HG02623 (cell line): Measurements from ENCODE around the gene PGA3.
"Not testable (repeated sequence)": the region's sequence is repeated elsewhere in the genome, so short reads cannot be mapped to it uniquely, and the experiment has no call there.

Experiments used
- ATAC-seq: cut with Tn5 transposase; IDR thresholded peaks from one replicate; pipeline ENCODE4 v1.9.1; 2021; ENCODE audit warnings: moderate library complexity; ENCODE audit not compliant: unreplicated experiment

The PGA3 gene

GRCh38 chr11:61170566-61170965, 32.7 kb upstream of the PGA3 start:
- no peak for ATAC-seq

- no peak for ATAC-seq
Measured at GRCh38 chr11:61171907-61172306, 31.4 kb upstream of the PGA3 start.

GRCh38 chr11:61172356-61172755, 31.0 kb upstream of the PGA3 start:
- no peak for ATAC-seq

- no peak for ATAC-seq
Measured at GRCh38 chr11:61172888-61173287, 30.4 kb upstream of the PGA3 start.

GRCh38 chr11:61173456-61173855, 29.9 kb upstream of the PGA3 start:
- ATAC-seq: no peak

- no peak for ATAC-seq
Measured at GRCh38 chr11:61174273-61174672, 29.0 kb upstream of the PGA3 start.

DNA sequence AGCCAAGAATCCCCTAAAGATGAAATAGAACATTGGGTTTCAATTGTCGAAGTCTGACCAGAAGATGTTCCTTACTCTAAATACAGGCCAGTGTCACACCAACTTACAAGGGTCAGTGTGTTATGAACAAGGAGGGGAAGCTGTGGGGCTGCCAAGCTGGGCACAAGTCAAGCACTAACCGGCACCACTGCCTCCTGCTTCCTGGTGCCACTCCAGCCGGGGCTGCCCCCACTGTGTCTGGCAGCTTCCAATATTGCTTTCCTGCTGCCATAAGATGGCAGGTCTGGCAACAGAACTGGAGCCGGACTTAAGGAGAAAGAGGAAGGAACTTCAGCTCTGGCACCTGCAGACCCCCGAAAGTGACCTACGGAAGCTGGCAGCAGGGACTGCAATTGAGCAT, 28.4 kb upstream of the PGA3 start:
- ATAC-seq: no peak

GRCh38 chr11:61176446-61176845, 26.9 kb upstream of the PGA3 start:
- ATAC-seq: no peak

- ATAC-seq: not testable (repeated sequence)
Measured at GRCh38 chr11:61180205-61180604, 23.1 kb upstream of the PGA3 start.

DNA sequence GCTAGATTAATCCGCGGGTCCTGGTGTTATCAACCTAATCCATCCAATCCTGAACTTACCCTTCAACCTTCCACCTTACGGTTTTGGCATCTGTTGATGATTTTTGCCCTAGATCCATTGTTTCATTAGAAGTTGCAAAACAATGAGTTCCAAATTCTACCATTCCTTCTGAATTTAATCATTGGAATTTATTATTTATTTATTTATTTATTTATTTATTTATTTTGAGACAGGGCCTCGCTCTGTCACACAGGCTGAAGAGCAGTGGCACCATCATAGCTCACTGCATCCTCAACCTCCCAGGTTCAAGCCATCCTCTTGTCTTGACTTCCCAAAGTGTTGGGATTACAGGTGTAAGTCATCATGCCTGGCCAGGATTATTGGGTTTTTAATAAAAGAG, 21.8 kb upstream of the PGA3 start:
- ATAC-seq: no peak

DNA sequence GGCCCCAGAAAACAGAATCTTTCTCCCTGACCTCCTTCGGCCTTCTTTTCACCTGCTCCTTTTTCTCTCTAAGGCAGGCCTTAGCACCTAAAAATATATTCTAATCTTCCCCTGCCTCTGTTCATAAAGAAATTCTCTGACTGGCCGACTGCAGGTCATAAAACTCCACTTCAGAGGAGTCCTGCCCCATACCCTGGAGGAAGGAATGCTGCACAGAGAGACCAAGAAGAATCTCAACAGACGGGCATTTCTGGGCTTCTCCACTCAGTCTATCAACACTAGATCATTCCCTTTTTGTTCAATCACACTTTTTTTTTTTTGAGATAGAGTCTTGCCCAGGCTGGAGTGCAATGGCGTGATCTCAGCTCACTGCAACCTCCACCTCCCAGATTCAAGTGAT, 19.7 kb upstream of the PGA3 start:
- ATAC-seq: no peak

GRCh38 chr11:61186504-61186903, 16.8 kb upstream of the PGA3 start:
- no peak for ATAC-seq

GRCh38 chr11:61187505-61188130, 15.7 kb upstream of the PGA3 start:
- ATAC-seq: no peak

DNA sequence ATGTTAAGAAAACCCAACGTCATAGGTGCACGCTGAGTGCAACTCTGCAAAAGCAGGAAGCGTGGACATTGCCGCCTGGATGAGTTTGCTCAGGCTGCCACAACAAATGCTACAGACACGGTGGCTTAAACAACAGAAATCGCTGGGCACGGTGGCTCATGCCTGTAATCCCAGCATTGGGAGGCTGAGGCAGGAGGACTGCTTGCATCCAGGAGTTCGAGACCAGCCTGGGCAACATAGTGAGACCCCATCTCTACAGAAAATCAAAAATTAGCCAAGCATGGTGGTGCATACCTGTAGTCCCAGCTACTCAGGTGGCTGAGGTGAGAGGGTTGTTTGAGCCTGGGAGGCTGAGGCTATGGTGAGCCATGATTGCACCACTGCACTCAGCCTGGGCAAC, 13.4 kb upstream of the PGA3 start:
- ATAC-seq: no peak

DNA sequence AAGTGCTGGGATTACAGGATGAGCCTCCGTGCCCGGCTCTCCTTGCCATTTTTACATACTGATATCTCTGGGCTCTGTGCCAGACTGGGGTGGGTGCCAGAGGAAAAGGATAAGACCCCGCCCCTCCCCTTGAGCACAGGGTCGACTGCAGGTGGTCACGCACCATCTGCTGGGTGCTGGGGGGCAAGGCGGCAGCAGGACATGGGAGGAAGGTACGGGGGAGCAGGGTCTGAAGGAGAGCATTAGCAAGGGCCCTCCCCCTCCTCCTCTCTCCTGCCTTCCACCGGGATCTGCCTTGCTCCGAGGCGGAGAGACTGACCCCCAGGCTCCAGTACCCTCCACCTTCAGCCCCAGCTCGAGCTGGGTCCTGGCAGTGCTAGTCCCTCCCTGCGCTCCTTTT, 9.7 kb upstream of the PGA3 start:
- no peak for ATAC-seq

- no peak for ATAC-seq
Measured at GRCh38 chr11:61194169-61194671, 9.1 kb upstream of the PGA3 start.

- no peak for ATAC-seq
Measured at GRCh38 chr11:61194981-61195695, 8.2 kb upstream of the PGA3 start.

DNA sequence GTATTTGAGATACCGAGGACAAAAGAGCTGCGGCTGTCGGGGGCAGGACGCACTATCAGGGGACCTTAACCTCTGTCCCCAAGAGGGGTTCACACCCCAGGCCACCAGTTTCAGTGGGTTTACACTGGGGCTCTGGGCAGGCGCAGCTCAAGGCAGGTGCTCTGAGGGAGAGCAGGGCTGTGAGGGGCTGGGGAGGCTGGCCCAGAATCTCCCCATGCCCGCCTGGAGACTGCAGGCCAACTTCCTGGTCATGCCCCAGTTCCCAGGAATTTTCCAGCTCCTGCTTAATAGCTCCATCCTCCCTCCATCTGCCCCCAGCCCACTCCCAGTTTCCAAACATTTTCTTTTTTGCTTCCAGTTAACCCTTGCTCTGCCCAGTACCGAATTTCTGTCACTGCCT, 7.6 kb upstream of the PGA3 start:
- no peak for ATAC-seq

- no peak for ATAC-seq
Measured at GRCh38 chr11:61198361-61198760, 5.0 kb upstream of the PGA3 start.

- no peak for ATAC-seq
Measured at GRCh38 chr11:61198948-61199523, 4.3 kb upstream of the PGA3 start.

DNA sequence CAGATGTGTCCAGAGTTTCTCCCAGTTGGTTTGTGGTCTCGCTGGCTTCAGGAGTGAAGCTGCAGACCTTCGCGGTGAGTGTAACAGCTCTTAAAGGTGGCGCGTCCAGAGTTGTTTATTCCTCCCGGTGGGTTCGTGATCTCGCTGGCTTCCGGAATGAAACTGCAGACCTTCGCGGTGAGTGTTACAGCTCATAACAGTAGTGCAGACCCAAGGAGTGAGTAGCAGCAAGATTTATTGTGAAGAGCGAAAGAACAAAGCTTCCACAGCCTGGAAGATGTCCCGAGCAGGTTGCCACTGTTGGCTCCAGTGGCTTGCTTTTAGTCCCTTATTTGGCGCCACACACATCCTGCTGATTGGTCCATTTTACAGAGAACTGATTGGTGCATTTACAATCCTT, 1.8 kb upstream of the PGA3 start:
- ATAC-seq: no peak

DNA sequence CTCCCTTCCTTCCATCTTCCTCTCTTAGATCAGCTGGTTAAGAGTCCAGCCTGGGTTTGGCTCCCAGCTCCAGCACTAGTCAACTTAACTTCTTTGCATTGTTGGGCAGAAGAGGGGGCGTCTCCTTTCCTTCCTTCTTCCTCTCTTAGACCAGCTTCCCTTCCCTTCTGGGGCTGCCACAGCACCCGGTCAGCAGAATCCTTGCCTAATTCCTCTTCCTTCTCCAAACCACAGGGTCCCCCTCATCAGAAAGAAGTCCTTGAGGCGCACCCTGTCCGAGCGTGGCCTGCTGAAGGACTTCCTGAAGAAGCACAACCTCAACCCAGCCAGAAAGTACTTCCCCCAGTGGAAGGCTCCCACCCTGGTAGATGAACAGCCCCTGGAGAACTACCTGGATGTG, 558 bp downstream of the PGA3 start:
- ATAC-seq: not testable (repeated sequence)
